GM19452 (cell line): ENCODE results near the gene ATAD1.

Source experiments
- ATAC-seq: cut with Tn5 transposase; IDR thresholded peaks from one replicate; pipeline ENCODE4 v1.9.1; 2021; ENCODE audit not compliant: unreplicated experiment

The ATAD1 gene

DNA sequence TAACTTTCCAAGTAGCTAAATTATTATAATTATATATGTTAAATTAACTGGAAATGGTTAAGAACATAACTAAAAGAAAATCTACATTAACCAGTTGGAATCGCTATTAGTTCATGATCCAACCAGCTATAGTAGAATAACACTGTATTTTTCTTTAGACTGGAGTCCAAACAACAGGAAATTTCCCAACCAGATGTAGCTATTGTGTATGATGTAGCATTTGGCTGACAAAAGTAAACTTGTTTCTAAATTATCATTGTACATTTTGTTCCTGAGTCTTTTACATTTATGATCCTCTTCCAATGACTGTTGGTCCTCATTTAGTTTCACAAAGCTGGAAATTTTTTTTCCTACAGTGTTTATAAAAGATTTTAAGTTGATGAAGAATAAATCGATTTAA is 96.2 kb downstream of the ATAD1 start:
- no peak for ATAC-seq

DNA sequence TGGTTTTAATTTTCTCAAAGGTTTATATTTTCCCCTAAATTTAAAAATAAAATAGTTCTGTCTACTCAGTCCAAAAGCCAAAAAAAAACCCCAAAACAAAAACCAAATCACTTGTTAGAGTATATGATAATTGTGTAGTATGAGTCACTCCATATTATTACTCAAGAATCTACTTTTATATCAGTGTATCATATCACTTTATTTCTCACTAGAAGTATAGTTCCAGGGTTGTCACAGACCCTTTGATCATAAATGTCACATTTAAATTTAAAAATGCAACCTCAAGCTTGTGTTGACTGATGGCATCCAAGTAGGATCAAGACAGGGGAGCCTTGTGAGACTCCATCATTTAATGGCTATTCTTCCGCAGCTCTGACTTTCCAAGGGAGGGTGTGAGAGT is 97.4 kb downstream of the ATAD1 start:
- ATAC-seq = no peak

DNA sequence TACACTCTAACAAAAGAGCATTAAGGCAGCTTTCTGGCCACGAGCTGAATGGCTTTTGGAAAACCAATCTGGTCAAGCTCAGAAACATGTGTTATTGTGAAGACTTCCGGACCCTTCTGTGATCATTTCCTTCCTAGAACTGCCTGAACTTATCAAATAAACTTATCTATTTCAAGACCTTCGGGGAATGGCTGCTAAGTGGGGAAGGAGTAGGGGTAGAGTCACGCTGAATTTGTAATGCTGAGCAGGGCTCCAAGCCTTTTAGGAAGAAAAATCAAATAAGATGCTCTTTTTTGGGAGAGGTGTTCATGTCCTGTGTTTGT is 101.7 kb downstream of the ATAD1 start:
- ATAC-seq = no peak

DNA sequence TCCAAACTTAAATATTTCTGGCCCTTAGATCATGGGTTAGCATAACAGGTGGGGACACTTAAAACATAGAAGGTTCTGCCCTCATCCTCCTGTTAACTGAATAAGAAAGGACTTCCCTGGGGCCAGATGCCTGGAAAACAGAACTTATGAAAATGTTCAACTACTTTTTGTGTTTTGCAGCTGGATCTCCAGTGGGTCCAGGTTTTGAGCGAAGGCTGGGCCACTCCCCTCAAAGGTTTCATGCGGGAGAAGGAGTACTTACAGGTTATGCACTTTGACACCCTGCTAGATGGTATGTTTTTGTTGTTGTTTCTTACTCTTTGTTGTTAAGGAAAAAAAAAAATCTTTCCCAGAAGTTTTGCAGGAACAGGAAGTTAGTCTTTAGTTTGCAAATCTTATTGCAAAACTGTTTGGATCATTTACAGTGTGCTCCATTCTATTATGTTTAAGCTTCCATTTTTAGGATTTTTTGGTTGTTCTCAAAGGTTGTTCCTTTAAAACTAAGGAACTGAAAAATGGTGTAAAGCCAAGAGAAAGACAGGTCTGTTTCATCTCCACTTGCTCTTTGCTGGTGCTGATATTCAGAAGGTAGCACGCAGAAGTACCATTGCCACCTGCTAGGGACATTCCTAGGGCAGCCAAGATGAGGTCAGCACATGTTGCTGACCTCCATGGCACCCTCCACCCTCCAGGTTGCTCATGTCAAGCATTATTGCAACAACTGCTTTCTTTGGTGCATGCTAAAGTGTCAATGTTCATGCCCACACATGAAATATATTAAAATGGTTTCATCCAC is 102.3 kb downstream of the ATAD1 start:
- ATAC-seq = no peak

DNA sequence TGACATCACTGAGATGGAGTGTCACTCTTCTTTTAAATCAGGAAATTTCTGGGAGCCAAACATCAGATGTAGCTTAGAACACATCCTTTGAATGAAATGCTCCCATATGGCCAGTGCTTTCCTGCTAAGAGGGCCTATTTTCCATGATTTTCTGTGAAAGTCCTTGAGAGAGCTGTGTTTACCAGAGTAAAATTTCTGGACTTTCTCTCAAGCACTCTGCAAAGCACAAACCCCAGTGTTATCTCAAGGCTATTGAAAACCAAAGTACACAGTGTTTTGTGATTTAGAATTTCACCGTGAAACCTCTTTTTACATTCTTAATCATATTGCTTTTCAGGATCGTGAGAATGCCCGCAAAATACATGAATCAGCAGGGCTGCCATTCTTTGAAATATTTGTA is 104.3 kb downstream of the ATAD1 start:
- ATAC-seq = no peak

DNA sequence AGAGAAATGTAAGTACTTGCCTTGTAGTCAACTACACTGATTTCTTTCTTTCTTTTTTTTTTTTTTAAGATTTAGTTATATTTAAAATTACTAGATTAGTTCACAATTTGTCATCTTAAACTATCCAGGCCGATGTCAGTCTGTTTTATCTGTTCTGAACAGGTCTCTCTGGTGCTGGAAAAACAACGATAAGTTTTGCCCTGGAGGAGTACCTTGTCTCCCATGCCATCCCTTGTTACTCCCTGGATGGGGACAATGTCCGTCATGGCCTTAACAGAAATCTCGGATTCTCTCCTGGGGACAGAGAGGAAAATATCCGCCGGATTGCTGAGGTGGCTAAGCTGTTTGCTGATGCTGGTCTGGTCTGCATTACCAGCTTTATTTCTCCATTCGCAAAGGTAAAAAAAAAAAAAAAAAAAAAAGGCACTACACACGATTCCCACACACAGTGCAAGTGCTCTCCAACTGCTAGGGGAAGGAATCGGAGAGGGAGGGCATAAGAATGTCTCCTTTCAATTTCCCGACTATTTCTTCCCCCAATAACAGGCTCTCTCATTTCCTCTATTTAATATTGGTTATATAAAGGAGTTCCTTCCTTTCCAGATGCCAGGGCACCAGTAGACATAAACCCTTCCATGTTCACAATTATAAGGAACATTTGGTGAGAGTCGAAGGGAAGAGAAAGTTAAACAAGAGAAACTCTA is 105.0 kb downstream of the ATAD1 start:
- ATAC-seq = no peak

DNA sequence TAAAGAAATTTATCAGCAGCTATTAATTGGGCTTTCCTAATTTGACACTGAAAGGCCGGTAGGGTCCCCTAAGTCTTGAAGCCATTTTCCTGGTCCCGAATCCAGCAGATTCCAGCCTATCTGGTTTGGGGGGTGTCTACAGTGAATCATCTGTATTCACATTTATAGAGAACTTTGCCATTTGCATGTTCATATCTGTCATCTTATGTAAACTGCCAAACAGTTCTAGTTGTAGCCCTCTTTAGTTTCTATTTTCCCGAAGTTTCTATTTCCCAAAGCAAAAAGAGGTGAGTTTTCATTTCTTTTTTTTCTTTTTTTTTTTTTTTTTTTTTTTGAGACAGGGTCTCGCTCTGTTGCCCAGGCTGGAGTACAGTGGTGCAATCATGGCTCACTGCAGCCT is 110.8 kb downstream of the ATAD1 start:
- ATAC-seq = no peak

DNA sequence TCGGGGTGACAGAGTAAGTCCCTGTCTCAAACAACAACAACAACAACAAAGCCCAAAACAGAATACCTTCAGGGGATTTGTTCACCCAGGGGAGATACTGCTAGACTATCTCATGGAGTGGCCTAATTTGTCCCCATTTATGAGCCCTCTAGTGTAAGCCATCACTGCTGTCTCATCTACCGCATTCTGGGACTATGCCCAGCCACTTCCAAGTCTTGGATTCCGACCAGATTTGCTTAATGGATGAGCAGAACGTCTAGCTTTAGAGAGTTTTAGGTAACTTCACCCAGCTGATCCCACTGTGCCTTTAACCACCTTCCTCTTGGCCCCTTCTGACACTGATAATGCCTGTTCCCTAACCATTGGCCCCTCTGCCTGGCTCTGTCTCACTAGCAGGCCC is 111.3 kb downstream of the ATAD1 start:
- no peak for ATAC-seq

DNA sequence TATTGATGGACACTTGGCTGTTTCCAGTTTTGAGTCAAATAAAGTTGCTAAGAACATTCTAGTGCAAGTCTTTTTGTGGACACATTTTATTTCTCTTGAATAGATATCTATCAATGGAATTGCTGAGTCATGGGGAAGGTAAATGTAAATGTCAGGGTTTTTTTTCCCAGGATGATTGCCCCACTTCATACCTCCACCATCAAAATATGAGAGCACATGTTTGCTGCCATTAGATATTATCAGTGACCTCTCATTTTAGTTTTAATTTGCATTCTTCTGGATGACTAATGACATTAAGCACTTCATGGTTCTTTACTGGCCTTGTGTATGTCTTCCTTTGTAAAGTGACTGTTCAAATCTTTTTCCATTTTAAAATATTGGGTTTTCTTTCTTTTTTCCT is 112.7 kb downstream of the ATAD1 start:
- ATAC-seq = no peak

DNA sequence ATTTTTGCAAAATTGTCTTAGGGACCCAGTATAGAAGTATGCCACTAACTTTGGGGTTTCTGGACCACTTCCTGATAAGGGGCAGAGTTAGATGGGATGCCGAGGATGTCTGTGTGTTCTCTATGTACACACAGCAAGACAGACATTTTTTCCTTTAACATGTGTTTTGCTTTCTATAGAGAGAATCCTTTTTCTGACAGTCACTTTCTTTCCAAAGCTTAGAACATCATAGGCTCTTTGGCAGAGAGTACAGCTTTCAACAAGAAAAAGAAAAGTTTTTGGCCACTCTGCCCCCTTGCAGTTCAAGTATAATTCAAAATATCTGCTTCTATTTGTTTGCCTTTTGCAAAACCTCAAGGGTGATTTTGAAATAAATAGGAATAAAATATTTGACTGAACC is 114.3 kb downstream of the ATAD1 start:
- ATAC-seq = no peak

DNA sequence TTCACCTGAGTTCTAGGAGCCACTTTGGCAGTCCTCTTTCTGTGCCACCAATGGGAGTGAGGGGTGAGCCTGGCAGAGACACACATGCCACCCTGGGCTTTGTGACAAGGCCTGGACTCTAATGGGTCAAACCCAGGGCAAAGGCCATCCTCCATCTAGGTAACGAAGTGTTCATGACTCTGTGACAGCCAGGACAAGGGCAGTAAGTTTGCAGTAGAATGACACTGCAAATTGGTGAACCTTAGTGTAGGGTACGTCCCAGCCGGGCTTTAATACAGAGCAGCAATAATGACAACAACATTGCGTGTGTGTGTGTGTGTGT is 115.1 kb downstream of the ATAD1 start:
- ATAC-seq = no peak

DNA sequence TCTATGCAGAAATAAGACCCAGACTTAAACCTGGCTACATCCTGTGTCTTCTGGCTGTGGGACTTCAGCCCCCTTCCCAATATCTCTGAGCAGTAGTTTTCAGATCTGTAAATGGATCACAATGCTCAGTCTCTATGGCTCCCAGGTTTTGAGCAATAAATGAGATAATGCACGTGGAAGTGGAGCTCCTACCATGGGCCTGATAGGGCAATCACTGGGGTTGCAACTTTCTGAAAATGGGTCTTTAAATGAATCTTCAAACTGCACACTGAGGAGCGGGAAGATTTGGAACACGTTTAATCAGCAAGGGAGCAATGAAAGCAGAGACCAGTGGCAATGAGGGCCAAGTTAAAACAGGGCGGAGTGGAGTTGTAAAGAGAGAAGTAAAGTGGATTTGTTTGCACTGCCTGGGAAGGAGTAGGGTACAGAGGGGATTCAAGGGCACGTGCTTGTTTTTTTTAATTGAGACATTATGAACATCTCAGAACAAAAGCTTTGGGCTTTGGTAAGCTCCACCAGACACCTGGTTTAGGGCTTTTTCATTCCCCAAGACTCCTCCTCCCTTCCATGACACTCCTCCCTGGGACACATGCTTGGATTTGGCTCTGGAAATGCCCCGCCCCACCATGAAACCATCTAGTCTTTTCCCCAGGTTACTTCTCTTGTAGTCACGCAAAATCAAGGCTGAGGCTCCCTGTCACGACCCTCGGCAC is 115.6 kb downstream of the ATAD1 start:
- no peak for ATAC-seq
